Spinal cord (tissue), 10 donors: ENCODE results near the gene TBL2. TPM values are rescaled to one million over a fixed set of nuclear protein-coding genes. Genes with fewer than 3 reads are reported as not detected.

ENCODE experiments used
- DNase-seq, 6 donors: peaks; one replicate each; pipeline versions ENCODE4 v3.0.0 to v3.0.0-alpha.2; 2013 to 2015; ENCODE audit warnings: low spot score in 6 of 6, low read depth in 4 of 6
- H3K27ac ChIP-seq: one replicate; pipeline ENCODE4 v1.5.1; 2013; ENCODE audit warnings: low read depth, low read length, control low read depth
- H3K27me3 ChIP-seq: one replicate; pipeline ENCODE4 v1.6.1; 2013; ENCODE audit warnings: low read length; ENCODE audit not compliant: control insufficient read depth, insufficient read depth
- H3K36me3 ChIP-seq: one replicate; pipeline ENCODE4 v1.6.1; 2013; ENCODE audit warnings: low read length; ENCODE audit not compliant: control insufficient read depth, insufficient read depth
- H3K4me1 ChIP-seq: one replicate; pipeline ENCODE4 v1.6.1; 2013; ENCODE audit warnings: low read length; ENCODE audit not compliant: control insufficient read depth, insufficient read depth
- H3K4me3 ChIP-seq: one replicate; pipeline ENCODE4 v1.5.1; 2013; ENCODE audit warnings: low read depth, low read length, control low read depth
- H3K9me3 ChIP-seq: one replicate; pipeline ENCODE4 v1.6.1; 2013; ENCODE audit warnings: low read length; ENCODE audit not compliant: control insufficient read depth, insufficient read depth
- WGBS: methylation state at CpG from one replicate; pipeline ENCODE4 v1.1.5; 2013; ENCODE audit warnings: missing lambda C conversion rate; ENCODE audit not compliant: insufficient coverage; 5-methylcytosine and 5-hydroxymethylcytosine counted together
- long read RNA-seq, 4 donors: transcript quantifications; one replicate each; lab custom pipeline, GENCODE V29; 2026
- polyA plus RNA-seq, 2 donors: library from polyadenylated mRNA; unstranded; fragments of 120-200 nt; gene quantifications; one replicate each; pipeline ENCODE4 v1.2.1, GENCODE V29; 2013; ENCODE audit not compliant: insufficient read length in 2 of 2
- total RNA-seq, 2 donors: library from RNA; depleted of rRNA in 1 of 2; stranded (reverse); fragments of 120-200 nt in 1 of 2; fragments of >200 nt in 1 of 2; gene quantifications; one replicate each; pipeline versions ENCODE4 v1.2.3 to v1.2.4, GENCODE V29; 2013 to 2014
- donor health status: healthy.

TBL2 gene
- 10 to 100 TPM; 45.2 to 50.3 TPM for total RNA-seq
- 10 to 100 TPM; 32.3 to 36.8 TPM for polyA plus RNA-seq
- long read RNA-seq, donor 1, full-length matches to known transcripts, result 13 of 13 reads
- long read RNA-seq, donor 1, partial matches to known transcripts, result 0 of 13 reads
- long read RNA-seq, donor 1, other reads (novel, unspliced or antisense), result 0 of 13 reads
- long read RNA-seq, donor 2, full-length matches to known transcripts, result 1 of 1 reads
- long read RNA-seq, donor 2, partial matches to known transcripts, result 0 of 1 reads
- long read RNA-seq, donor 2, other reads (novel, unspliced or antisense), result 0 of 1 reads
- long read RNA-seq, donor 3, result 0 reads
- long read RNA-seq, donor 4, full-length matches to known transcripts, result 7 of 7 reads
- long read RNA-seq, donor 4, partial matches to known transcripts, result 0 of 7 reads
- long read RNA-seq, donor 4, other reads (novel, unspliced or antisense), result 0 of 7 reads

- peak within 1 kb of the TSS; percentile 94 for H3K27ac ChIP-seq
- 0% methylated on average over 67 of the region's 75 CpGs for WGBS
- H3K36me3 ChIP-seq, result peaks cover 23% of the 10 kb centered on the region
- no peaks in the 10 kb centered on the region for H3K9me3 ChIP-seq
- DNase-seq, result peak; percentile 92 to 99 (median 97)
- no peaks in the 10 kb centered on the region for H3K27me3 ChIP-seq
- peak within 1 kb of the TSS; percentile 93 for H3K4me3 ChIP-seq
- H3K4me1 ChIP-seq, result peaks cover 24% of the 10 kb centered on the region
Observed at GRCh38 chr7:73578342-73579128, at the start of gene TBL2. Gene TBL2, minus strand, starts transcription at chr7:73578579. Its CDS starts 30 bp downstream, at chr7:73578549.

- Histone ChIP-seq H3K4me1 (peaks cover 20% of the 10 kb centered on the region), H3K4me3 (no peak overlapping the region), H3K36me3 (no peaks in the 10 kb centered on the region), H3K9me3 (no peaks in the 10 kb centered on the region), H3K27ac (no peak overlapping the region), H3K27me3 (peaks cover 49% of the 10 kb centered on the region)
- WGBS, result 41% methylated on average over 3 of the region's 3 CpGs
- no peak for DNase-seq
Observed at GRCh38 chr7:73626814-73627213, 48.4 kb upstream of the TBL2 start.

- Histone ChIP-seq H3K27me3 (peaks cover 53% of the 10 kb centered on the region), H3K9me3 (no peaks in the 10 kb centered on the region)
- WGBS, result 92% methylated on average over 5 of the region's 11 CpGs
Observed at GRCh38 chr7:73625276-73625675, 46.9 kb upstream of the TBL2 start.

GRCh38 chr7:73624669-73625001, 46.3 kb upstream of the TBL2 start:
- H3K27ac ChIP-seq, result no peak overlapping the region
- H3K27me3 ChIP-seq, result peaks cover 53% of the 10 kb centered on the region
- peak overlapping the region; percentile 12 for H3K4me3 ChIP-seq
- WGBS, result 18% methylated on average over 5 of the region's 9 CpGs
- no peak for DNase-seq
- H3K4me1 ChIP-seq, result peaks cover 20% of the 10 kb centered on the region
- no peaks in the 10 kb centered on the region for H3K9me3 ChIP-seq
- no peaks in the 10 kb centered on the region for H3K36me3 ChIP-seq

More at GRCh38 chr7:73625276-73625675, 46.9 kb upstream of the TBL2 start:
- Histone ChIP-seq H3K27ac (no peak overlapping the region), H3K4me1 (peaks cover 20% of the 10 kb centered on the region), H3K4me3 (no peak overlapping the region), H3K36me3 (no peaks in the 10 kb centered on the region)
- DNase-seq, result no peak

- H3K36me3 ChIP-seq, result no peaks in the 10 kb centered on the region
- under 1% methylated on average over 73 of the region's 80 CpGs for WGBS
- H3K27me3 ChIP-seq, result peaks cover 53% of the 10 kb centered on the region
- H3K27ac ChIP-seq, result no peak within 1 kb of the TSS
- H3K9me3 ChIP-seq, result no peaks in the 10 kb centered on the region
- peaks cover 20% of the 10 kb centered on the region for H3K4me1 ChIP-seq
- peak within 1 kb of the TSS; percentile 12 for H3K4me3 ChIP-seq
- DNase-seq, result peak in 5 of 6 donors; percentile 15 to 85 (median 26)
Observed at GRCh38 chr7:73623798-73624668, 45.7 kb upstream of the TBL2 start, which contains the start of gene MLXIPL. Gene MLXIPL, minus strand, starts transcription at chr7:73624522. Its CDS starts 30 bp downstream, at chr7:73624492.

- H3K9me3 ChIP-seq, result no peaks in the 10 kb centered on the region
- H3K36me3 ChIP-seq, result no peaks in the 10 kb centered on the region
- WGBS, result 3% methylated on average over 53 of the region's 58 CpGs
- peak overlapping the region; percentile 12 for H3K4me3 ChIP-seq
- no peak overlapping the region for H3K27ac ChIP-seq
- peaks cover 51% of the 10 kb centered on the region for H3K27me3 ChIP-seq
- peaks cover 20% of the 10 kb centered on the region for H3K4me1 ChIP-seq
- no peak for DNase-seq
Observed at GRCh38 chr7:73622909-73623797, 44.8 kb upstream of the TBL2 start.

- Histone ChIP-seq H3K27ac (no peak overlapping the region), H3K4me1 (peaks cover 20% of the 10 kb centered on the region), H3K27me3 (peaks cover 51% of the 10 kb centered on the region), H3K9me3 (no peaks in the 10 kb centered on the region), H3K4me3 (no peak overlapping the region), H3K36me3 (no peaks in the 10 kb centered on the region)
- WGBS, result no CpG with 5 or more reads among the region's 2 CpGs
- no peak for DNase-seq
Observed at GRCh38 chr7:73622527-73622908, 44.1 kb upstream of the TBL2 start.

GRCh38 chr7:73621168-73622063, 43.0 kb upstream of the TBL2 start:
- Histone ChIP-seq H3K27me3 (peaks cover 44% of the 10 kb centered on the region), H3K36me3 (no peaks in the 10 kb centered on the region), H3K27ac (no peak overlapping the region), H3K4me3 (no peak overlapping the region), H3K4me1 (peaks cover 20% of the 10 kb centered on the region), H3K9me3 (no peaks in the 10 kb centered on the region)
- WGBS, result 67% methylated on average over 7 of the region's 7 CpGs
- no peak for DNase-seq
